ENCODE measurements around the gene CSAD. TPM values are rescaled to one million over a fixed set of nuclear protein-coding genes. Genes with fewer than 3 reads are reported as not detected.

The CSAD gene
- total RNA-seq, 1 experiment from 2014 or later = 15.4 TPM

DNA sequence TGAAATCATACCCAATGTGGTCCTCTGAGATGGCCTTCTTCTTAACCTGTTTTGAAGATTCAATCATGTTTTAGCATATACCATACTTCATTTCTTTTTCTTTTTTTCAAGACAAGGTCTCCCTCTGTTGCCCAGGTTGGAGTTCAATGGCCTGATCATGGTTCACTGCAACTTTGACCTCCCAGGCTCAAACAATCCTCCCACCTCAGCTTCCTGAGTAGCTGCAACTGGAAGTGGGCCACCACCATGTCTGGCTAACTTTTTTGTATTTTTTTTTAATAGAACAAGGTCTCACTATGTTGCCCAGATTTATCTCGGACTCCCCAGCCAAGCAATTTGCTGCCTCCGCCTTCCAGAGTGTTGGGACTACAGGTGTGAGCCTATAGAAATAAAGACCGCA, 47.0 kb downstream of the CSAD start:
- CTCF ChIA-PET = no interaction called here
- ATAC-seq = no peak
- in situ Hi-C loops (cut with HindIII; ENCODE audit: low pct_unique_long_range_greater_than_20kb, low sequenced_read_pairs) = no loop called here

GRCh38 chr12:53131844-53132243, 48.9 kb downstream of the CSAD start:
- POLR2A ChIA-PET = no interaction called here
- H3K27me3 ChIP-seq (ENCODE audit: control insufficient read depth, insufficient read depth, low read length) = peaks cover 5% of the 10 kb centered on the region
- H3K9me3 ChIP-seq (ENCODE audit: control insufficient read depth, insufficient read depth, low read depth, low read length) = no peaks in the 10 kb centered on the region
- intact Hi-C loops (cut with micrococcal nuclease; ENCODE audit: unreplicated experiment) = no loop called here
- TF ChIP-seq POLR2AphosphoS5 (IDR thresholded peaks at IDR 0.05; ENCODE audit: low read depth, low read length) (no peak), SIN3A (IDR thresholded peaks at IDR 0.05; ENCODE audit: borderline replicate concordance, insufficient read depth, low read depth, low read length) (no peak), REST (IDR thresholded peaks at IDR 0.05; ENCODE audit: insufficient read depth in 1 of 2, low read depth in 2 of 2, low read length in 1 of 2) (no peak), TCF7L2 (IDR thresholded peaks at IDR 0.05; ENCODE audit: low read depth, low read length) (no peak)
- TF ChIP-seq, protein P1, sequence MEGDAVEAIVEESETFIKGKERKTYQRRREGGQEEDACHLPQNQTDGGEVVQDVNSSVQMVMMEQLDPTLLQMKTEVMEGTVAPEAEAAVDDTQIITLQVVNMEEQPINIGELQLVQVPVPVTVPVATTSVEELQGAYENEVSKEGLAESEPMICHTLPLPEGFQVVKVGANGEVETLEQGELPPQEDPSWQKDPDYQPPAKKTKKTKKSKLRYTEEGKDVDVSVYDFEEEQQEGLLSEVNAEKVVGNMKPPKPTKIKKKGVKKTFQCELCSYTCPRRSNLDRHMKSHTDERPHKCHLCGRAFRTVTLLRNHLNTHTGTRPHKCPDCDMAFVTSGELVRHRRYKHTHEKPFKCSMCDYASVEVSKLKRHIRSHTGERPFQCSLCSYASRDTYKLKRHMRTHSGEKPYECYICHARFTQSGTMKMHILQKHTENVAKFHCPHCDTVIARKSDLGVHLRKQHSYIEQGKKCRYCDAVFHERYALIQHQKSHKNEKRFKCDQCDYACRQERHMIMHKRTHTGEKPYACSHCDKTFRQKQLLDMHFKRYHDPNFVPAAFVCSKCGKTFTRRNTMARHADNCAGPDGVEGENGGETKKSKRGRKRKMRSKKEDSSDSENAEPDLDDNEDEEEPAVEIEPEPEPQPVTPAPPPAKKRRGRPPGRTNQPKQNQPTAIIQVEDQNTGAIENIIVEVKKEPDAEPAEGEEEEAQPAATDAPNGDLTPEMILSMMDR (IDR thresholded peaks at IDR 0.05) = no peak
- in situ Hi-C loops (cut with HindIII; ENCODE audit: low pct_unique_long_range_greater_than_20kb, low sequenced_read_pairs) = no loop called here
- no peaks in the 10 kb centered on the region for H3K36me3 ChIP-seq (ENCODE audit: control insufficient read depth, insufficient read depth, low read length)
- DNase-seq (ENCODE audit: low read depth, low spot score) (no peak), ATAC-seq (no peak)
- H3K4me3 ChIP-seq (ENCODE audit: low read depth in 2 of 2, low read length in 2 of 2) = no peak overlapping the region
- no peak overlapping the region for H3K27ac ChIP-seq (ENCODE audit: low read length)
- no peaks in the 10 kb centered on the region for H3K4me1 ChIP-seq (ENCODE audit: control insufficient read depth, insufficient read depth, low read length)
- CTCF ChIA-PET = no interaction called here
- BruUV-seq (replicated peaks) = no TSS peak

More for the DNA sequence above, 47.0 kb downstream of the CSAD start:
- no peaks in the 10 kb centered on the region for H3K4me1 ChIP-seq (ENCODE audit: control insufficient read depth, insufficient read depth, low read length)
- H3K9me3 ChIP-seq (ENCODE audit: control insufficient read depth, insufficient read depth, low read depth, low read length) = no peaks in the 10 kb centered on the region
- H3K27ac ChIP-seq (ENCODE audit: low read length) = no peak overlapping the region
- H3K27me3 ChIP-seq (ENCODE audit: control insufficient read depth, insufficient read depth, low read length) = no peaks in the 10 kb centered on the region; the same call in 1 of the 2 replicates
- intact Hi-C loops (cut with micrococcal nuclease; ENCODE audit: unreplicated experiment) = loop anchor here (1.0 kb wide), 1 partner anchor 25 kb away; no protein-coding TSS in a partner anchor
- POLR2A ChIA-PET = interaction anchor here (0.6 kb wide), 1 partner anchor 883 kb away, joined by 4 read pairs; no protein-coding TSS in a partner anchor
- no peaks in the 10 kb centered on the region for H3K36me3 ChIP-seq (ENCODE audit: control insufficient read depth, insufficient read depth, low read length)
- no peak for DNase-seq (ENCODE audit: low read depth, low spot score)
- H3K4me3 ChIP-seq (ENCODE audit: low read depth in 2 of 2, low read length in 2 of 2) = no peak overlapping the region
- BruUV-seq (replicated peaks) = no TSS peak
- TF ChIP-seq REST (IDR thresholded peaks at IDR 0.05; ENCODE audit: insufficient read depth in 1 of 2, low read depth in 2 of 2, low read length in 1 of 2) (no peak), POLR2AphosphoS5 (IDR thresholded peaks at IDR 0.05; ENCODE audit: low read depth, low read length) (no peak), SIN3A (IDR thresholded peaks at IDR 0.05; ENCODE audit: borderline replicate concordance, insufficient read depth, low read depth, low read length) (no peak), TCF7L2 (IDR thresholded peaks at IDR 0.05; ENCODE audit: low read depth, low read length) (no peak)
- TF ChIP-seq, protein P1 (IDR thresholded peaks at IDR 0.05) = no peak
